B cell (primary cell): ENCODE measurements around the gene NTSR2. TPM values are rescaled to one million over a fixed set of nuclear protein-coding genes. Genes with fewer than 3 reads are reported as not detected.

Experiments used
- ATAC-seq: fragments of 200-7000 bp; cut with Tn5 transposase; one replicate; pipeline ENCODE4 v1.10.0; 2021; ENCODE audit warnings: low read depth, mild to moderate bottlenecking, moderate number of reproducible peaks, moderate library complexity
- CTCF ChIA-PET: fragments of 350-600 bp; sonication (Branson Sonifier 250); formaldehyde crosslinking; loops from one replicate; lab custom pipeline; 2021; ENCODE audit warnings: antibody characterized with exemption, inconsistent platforms; lab: Charles Lee
- POLR2A ChIA-PET: fragments of 350-600 bp; sonication (Branson Sonifier 250); formaldehyde crosslinking; loops from one replicate; lab custom pipeline; 2021; ENCODE audit warnings: antibody characterized with exemption; lab: Charles Lee
- DNase-seq: peaks from one replicate; pipeline ENCODE4 v3.0.0; 2013
- H2AFZ ChIP-seq: 2 replicates; pipeline ENCODE4 v1.6.1; 2012; ENCODE audit warnings: mild to moderate bottlenecking, low read depth, low read length; ENCODE audit not compliant: insufficient read depth, poor library complexity, severe bottlenecking
- H3K27ac ChIP-seq, 2 donors: 1 replicate in 1 of 2; 2 replicates in 1 of 2; pipeline ENCODE4 v1.5.1; 2012 to 2013; ENCODE audit warnings: low read length in 2 of 2, mild to moderate bottlenecking in 2 of 2, moderate library complexity in 1 of 2
- H3K27me3 ChIP-seq, 4 experiments: fragments of 200-600 bp in 1 of 4; sonication (generic) in 1 of 4; replicated peaks in 1 of 4; 1 replicate in 2 of 4; 2 replicates in 2 of 4; pipeline versions ENCODE4 v1.6.1 to v1.7.0; 2013 to 2016; ENCODE audit warnings: low read length in 3 of 4, mild to moderate bottlenecking in 2 of 4, mixed read lengths in 1 of 4, moderate library complexity in 1 of 4; ENCODE audit not compliant: insufficient read depth in 4 of 4, control insufficient read depth in 3 of 4; ENCODE audit errors: control extremely low read depth in 1 of 4
- H3K36me3 ChIP-seq, 2 experiments: replicated peaks in 1 of 2; 1 replicate in 1 of 2; 2 replicates in 1 of 2; pipeline versions ENCODE4 v1.6.1 to v1.7.1; 2013; ENCODE audit warnings: low read length in 1 of 2; ENCODE audit not compliant: insufficient read depth in 2 of 2, control insufficient read depth in 1 of 2; ENCODE audit errors: control extremely low read depth in 1 of 2, extremely low read depth in 1 of 2
- H3K4me1 ChIP-seq, 2 donors: fragments of 200-600 bp in 1 of 2; sonication (generic) in 1 of 2; 1 replicate in 1 of 2; 2 replicates in 1 of 2; pipeline versions ENCODE4 v1.5.1 to v1.6.1; 2013 to 2017; ENCODE audit warnings: low read length in 2 of 2; ENCODE audit not compliant: control insufficient read depth in 2 of 2, insufficient read depth in 2 of 2
- H3K4me2 ChIP-seq: replicated peaks from 2 replicates; pipeline ENCODE3; 2012; ENCODE audit warnings: mild to moderate bottlenecking, low read depth, low read length; ENCODE audit not compliant: poor library complexity, severe bottlenecking
- H3K4me3 ChIP-seq, 5 experiments: fragments of 200-600 bp in 1 of 5; sonication (generic) in 1 of 5; 1 replicate in 3 of 5; 2 replicates in 2 of 5; pipeline versions ENCODE4 v1.5.1 to v1.7.0; 2011 to 2016; ENCODE audit warnings: low read length in 4 of 5, mild to moderate bottlenecking in 4 of 5, low read depth in 2 of 5, control low read depth in 1 of 5, moderate library complexity in 1 of 5; ENCODE audit not compliant: insufficient read depth in 1 of 5; ENCODE audit errors: control extremely low read depth in 1 of 5, extremely low read depth in 1 of 5
- H3K79me2 ChIP-seq: fragments of 200-600 bp; sonication (generic); one replicate; pipeline ENCODE4 v1.6.0; 2016; ENCODE audit warnings: low read length; ENCODE audit not compliant: control insufficient read depth, insufficient read depth
- H3K9ac ChIP-seq: fragments of 200-600 bp; sonication (generic); 2 replicates; pipeline ENCODE4 v1.6.1; 2017; ENCODE audit warnings: mild to moderate bottlenecking, low read length, moderate library complexity
- H3K9me3 ChIP-seq, 3 donors: one replicate each; pipeline versions ENCODE4 v1.6.1 to v1.7.1; 2013; ENCODE audit warnings: low read length in 2 of 3; ENCODE audit not compliant: control insufficient read depth in 2 of 3, insufficient read depth in 1 of 3; ENCODE audit errors: control extremely low read depth in 1 of 3
- H4K20me1 ChIP-seq: 2 replicates; pipeline ENCODE4 v1.6.0; 2012; ENCODE audit warnings: mild to moderate bottlenecking, low read length; ENCODE audit not compliant: insufficient read depth, control insufficient read depth, poor library complexity, severe bottlenecking
- H3K27ac Mint-ChIP-seq: one replicate; pipeline ENCODE4 v1.8.0; 2021; ENCODE audit warnings: mixed read lengths
- H3K27me3 Mint-ChIP-seq: one replicate; pipeline ENCODE4 v1.8.0; 2021; ENCODE audit warnings: mixed read lengths
- H3K4me1 Mint-ChIP-seq: one replicate; pipeline ENCODE4 v1.8.0; 2021; ENCODE audit warnings: mixed read lengths
- H3K4me3 Mint-ChIP-seq: one replicate; pipeline ENCODE4 v1.8.0; 2021; ENCODE audit warnings: mixed read lengths
- H3K9me3 Mint-ChIP-seq: one replicate; pipeline ENCODE4 v1.8.0; 2022; ENCODE audit warnings: mixed read lengths; ENCODE audit not compliant: insufficient read depth
- CTCF ChIP-seq: fragments of 200-600 bp; IDR thresholded peaks from one replicate; pipeline ENCODE4 v1.8.0; 2022; ENCODE audit warnings: antibody characterized with exemption, mild to moderate bottlenecking
- EZH2 ChIP-seq: IDR thresholded peaks from 2 replicates; pipeline ENCODE4 v1.6.1; 2012; ENCODE audit warnings: borderline replicate concordance, low read depth, mild to moderate bottlenecking, moderate library complexity, low read length; ENCODE audit not compliant: insufficient read depth, poor library complexity, severe bottlenecking
- WGBS: methylation state at CpG from one replicate; pipeline ENCODE4 v1.1.5; 2013; ENCODE audit warnings: missing lambda C conversion rate; ENCODE audit not compliant: insufficient coverage; 5-methylcytosine and 5-hydroxymethylcytosine counted together
- intact Hi-C: fragments of 100-400 bp; cut with micrococcal nuclease; formaldehyde crosslinking; loops from one replicate; pipeline ENCODE4 v1.10.0; 2022
- polyA plus RNA-seq: library from polyadenylated mRNA; depleted of rRNA; stranded (reverse); fragments of >200 nt; gene quantifications from 2 replicates; pipeline ENCODE4 v1.2.3, GENCODE V29; 2012
- total RNA-seq, 2 donors: library from RNA; stranded (reverse); fragments of 120-200 nt in 1 of 2; gene quantifications; 1 replicate in 1 of 2; 2 replicates in 1 of 2; pipeline versions ENCODE4 v1.2.3 to v1.2.4, GENCODE V29; 2013 to 2022

The NTSR2 gene
- total and polyA plus RNA-seq, 2 donors (not counting 1 experiment from before 2014, with no cell fraction given): not detected

GRCh38 chr2:11710210-11710609 is 40.2 kb upstream of the NTSR2 start:
- no peaks in the 10 kb centered on the region for H4K20me1 ChIP-seq
- no peak overlapping the region for H3K4me3 ChIP-seq
- no peaks in the 10 kb centered on the region for H3K27me3 ChIP-seq
- DNase-seq: no peak
- Mint-ChIP-seq H3K27me3 (peaks cover 5% of the 10 kb centered on the region), H3K27ac (no peak overlapping the region), H3K4me3 (no peak overlapping the region), H3K9me3 (no peaks in the 10 kb centered on the region), H3K4me1 (no peaks in the 10 kb centered on the region)
- ChIA-PET CTCF (no interaction called here), POLR2A (no interaction called here)
- intact Hi-C loops: no loop called here
- WGBS: 100% methylated on average over 1 of the region's 3 CpGs
- no peaks in the 10 kb centered on the region for H3K79me2 ChIP-seq
- H2AFZ ChIP-seq: no peak overlapping the region
- H3K9ac ChIP-seq: no peak overlapping the region
- no peak overlapping the region for H3K27ac ChIP-seq
- TF ChIP-seq EZH2: no peak
- TF ChIP-seq CTCF: no peak
- no peak overlapping the region for H3K4me2 ChIP-seq
- ATAC-seq: no peak
- no peaks in the 10 kb centered on the region for H3K9me3 ChIP-seq
- H3K36me3 ChIP-seq: no peaks in the 10 kb centered on the region
- no peaks in the 10 kb centered on the region for H3K4me1 ChIP-seq

GRCh38 chr2:11709293-11709692 is 39.3 kb upstream of the NTSR2 start:
- Histone ChIP-seq H3K27ac (no peak overlapping the region), H3K36me3 (no peaks in the 10 kb centered on the region), H3K27me3 (no peaks in the 10 kb centered on the region), H3K4me3 (no peak overlapping the region), H2AFZ (no peak overlapping the region), H3K79me2 (no peaks in the 10 kb centered on the region), H3K9ac (no peak overlapping the region), H3K9me3 (no peaks in the 10 kb centered on the region), H4K20me1 (no peaks in the 10 kb centered on the region), H3K4me2 (no peak overlapping the region), H3K4me1 (no peaks in the 10 kb centered on the region)
- no peak for DNase-seq
- intact Hi-C loops: no loop called here
- WGBS: 99% methylated on average over 8 of the region's 8 CpGs
- ChIA-PET POLR2A (no interaction called here), CTCF (interaction anchor here (1.3 to 1.7 kb wide), 2 partner anchors 9 to 16 kb away, joined by 3 to 6 read pairs; no protein-coding TSS in a partner anchor)
- Mint-ChIP-seq H3K27me3 (peaks cover 5% of the 10 kb centered on the region), H3K27ac (no peak overlapping the region), H3K4me3 (no peak overlapping the region), H3K9me3 (no peaks in the 10 kb centered on the region), H3K4me1 (no peaks in the 10 kb centered on the region)
- ATAC-seq: no peak
- TF ChIP-seq CTCF (no peak), EZH2 (no peak)
